PC-9 (cell line): ENCODE results near the gene ARMC6. TPM values are rescaled to one million over a fixed set of nuclear protein-coding genes. Genes with fewer than 3 reads are reported as not detected.
A peak's percentile ranks its signal among the peaks of the same experiment; 100 is the strongest.

Experiments used
- BruUV-seq: library from RNA; stranded (reverse); fragments of 400-500 nt; replicated peaks from 2 replicates; lab custom pipeline; 2021; lab: Mats Ljungman, UMichigan
- CTCF ChIA-PET: fragments of 300-600 bp; sonication (Branson Sonifier 250); formaldehyde crosslinking; loops from one replicate; lab custom pipeline; 2022; ENCODE audit warnings: antibody characterized with exemption; lab: Charles Lee
- POLR2A ChIA-PET: fragments of 300-600 bp; sonication (Branson Sonifier 250); formaldehyde crosslinking; loops from one replicate; lab custom pipeline; 2022; ENCODE audit warnings: antibody characterized with exemption; ENCODE audit not compliant: unreplicated experiment; lab: Charles Lee
- DNase-seq, 2 experiments: peaks; one replicate each; pipeline versions ENCODE4 v3.0.0 to v3.0.0-alpha.2; 2015 to 2022; ENCODE audit warnings: mixed read lengths in 1 of 2
- H2AFZ ChIP-seq: fragments of 200-600 bp; sonication (generic); 2 replicates; pipeline ENCODE4 v1.8.1; 2017; ENCODE audit warnings: antibody characterized with exemption
- H3F3A ChIP-seq: fragments of 200-600 bp; sonication (generic); 2 replicates; pipeline ENCODE4 v1.8.1; 2017; ENCODE audit warnings: antibody characterized with exemption, mild to moderate bottlenecking, low read depth; ENCODE audit not compliant: insufficient read depth
- H3K27ac ChIP-seq: fragments of 200-600 bp; sonication (generic); 2 replicates; pipeline ENCODE4 v1.6.1; 2016; ENCODE audit warnings: mixed run types
- H3K27me3 ChIP-seq: fragments of 200-600 bp; sonication (generic); 2 replicates; pipeline ENCODE4 v1.6.1; 2016; ENCODE audit warnings: low read depth, mixed run types; ENCODE audit not compliant: insufficient read depth
- H3K36me3 ChIP-seq: fragments of 200-600 bp; sonication (generic); 2 replicates; pipeline ENCODE4 v1.6.1; 2016; ENCODE audit warnings: low read depth, mixed run types
- H3K4me1 ChIP-seq: fragments of 200-600 bp; sonication (generic); replicated peaks from 2 replicates; pipeline ENCODE4 v1.6.1; 2016; ENCODE audit warnings: mixed run types; ENCODE audit not compliant: insufficient read depth
- H3K4me2 ChIP-seq: fragments of 200-600 bp; sonication (generic); 2 replicates; pipeline ENCODE4 v1.6.1; 2017; ENCODE audit warnings: mixed run types
- H3K4me3 ChIP-seq: fragments of 200-600 bp; sonication (generic); 2 replicates; pipeline ENCODE4 v1.6.1; 2016; ENCODE audit warnings: mixed run types
- H3K79me2 ChIP-seq: fragments of 200-600 bp; sonication (generic); 2 replicates; pipeline ENCODE4 v1.6.1; 2017; ENCODE audit warnings: low read depth, mixed run types
- H3K9me2 ChIP-seq: fragments of 200-600 bp; sonication (generic); 2 replicates; pipeline ENCODE4 v1.8.1; 2017; ENCODE audit warnings: mild to moderate bottlenecking; ENCODE audit not compliant: insufficient read depth
- H3K9me3 ChIP-seq: fragments of 200-600 bp; sonication (generic); 2 replicates; pipeline ENCODE4 v1.8.1; 2016; ENCODE audit warnings: low read depth; ENCODE audit not compliant: insufficient read depth
- H4K20me1 ChIP-seq: fragments of 200-600 bp; sonication (generic); 2 replicates; pipeline ENCODE4 v1.8.1; 2017; ENCODE audit not compliant: insufficient read depth
- EZH2 ChIP-seq: fragments of 200-600 bp; sonication (generic); IDR thresholded peaks from 2 replicates; pipeline ENCODE4 v1.8.0; 2017; ENCODE audit warnings: antibody characterized with exemption, low read depth
- intact Hi-C: fragments of 100-400 bp; cut with micrococcal nuclease; formaldehyde crosslinking; loops from one replicate; pipeline ENCODE4 v1.10.0; 2022; ENCODE audit not compliant: unreplicated experiment
- total RNA-seq: library from RNA; stranded (reverse); gene quantifications from 2 replicates; pipeline ENCODE4 v1.2.3, GENCODE V29; 2021
- TF ChIP-seq, protein P1 (sequence below): fragments of 200-600 bp; sonication (generic); conservative IDR thresholded peaks from 2 replicates; pipeline ENCODE4 v1.6.1; 2017; ENCODE audit warnings: mixed run types, antibody characterized with exemption, mild to moderate bottlenecking, moderate library complexity

ARMC6 gene
- total RNA-seq, 1 experiment from 2014 or later, result 28.8 TPM

DNA sequence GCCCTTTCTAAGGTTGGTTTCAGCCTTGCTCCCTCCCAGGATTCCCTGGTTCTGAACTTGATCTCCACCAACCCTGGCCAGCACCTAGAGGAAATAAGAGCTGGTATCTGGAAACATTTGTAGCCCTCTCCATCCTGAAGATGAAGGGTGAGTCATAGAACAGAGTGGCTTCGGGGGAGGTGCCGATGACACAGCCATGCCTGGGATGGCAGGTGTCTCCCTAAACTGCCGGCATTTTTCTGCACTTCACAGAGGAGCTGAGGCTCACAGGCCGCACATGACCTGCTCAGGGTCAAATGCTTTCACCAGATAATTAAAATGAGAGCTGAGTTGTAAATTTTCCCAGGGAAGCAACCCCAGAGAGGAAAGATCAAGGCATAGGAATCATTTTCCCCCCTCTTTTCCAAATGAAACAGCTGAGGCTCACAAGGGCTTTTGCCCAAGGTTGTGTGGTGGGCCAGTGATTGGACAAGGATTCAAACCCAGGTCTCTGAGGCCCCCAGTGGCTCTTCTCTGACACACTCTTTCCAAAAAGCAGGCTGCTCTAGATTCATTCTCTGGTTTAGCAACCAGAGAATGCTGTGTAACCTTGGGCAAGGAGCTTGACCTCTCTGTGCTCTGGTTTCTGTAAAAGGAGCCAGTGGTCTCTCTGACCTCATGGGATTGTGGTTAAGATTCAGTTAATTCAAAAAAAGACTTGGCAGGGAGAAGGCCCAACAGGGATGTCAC lies 29.2 kb downstream of the ARMC6 start:
- intact Hi-C loops, result loop anchor here (2.0 kb wide), 1 partner anchor 76 kb away; the partner anchor contains the start of gene TMEM161A
- H3K9me3 ChIP-seq, result no peaks in the 10 kb centered on the region
- CTCF ChIA-PET, result interaction anchor here (0.5 kb wide), 1 partner anchor 674 kb away, joined by 6 read pairs; no protein-coding TSS in a partner anchor
- H2AFZ ChIP-seq, result no peak overlapping the region
- H3K27ac ChIP-seq, result no peak overlapping the region
- no peaks in the 10 kb centered on the region for H3K79me2 ChIP-seq
- peak in 1 of 2 experiments; percentile 67 for DNase-seq
- BruUV-seq, result no TSS peak
- TF ChIP-seq, protein P1, sequence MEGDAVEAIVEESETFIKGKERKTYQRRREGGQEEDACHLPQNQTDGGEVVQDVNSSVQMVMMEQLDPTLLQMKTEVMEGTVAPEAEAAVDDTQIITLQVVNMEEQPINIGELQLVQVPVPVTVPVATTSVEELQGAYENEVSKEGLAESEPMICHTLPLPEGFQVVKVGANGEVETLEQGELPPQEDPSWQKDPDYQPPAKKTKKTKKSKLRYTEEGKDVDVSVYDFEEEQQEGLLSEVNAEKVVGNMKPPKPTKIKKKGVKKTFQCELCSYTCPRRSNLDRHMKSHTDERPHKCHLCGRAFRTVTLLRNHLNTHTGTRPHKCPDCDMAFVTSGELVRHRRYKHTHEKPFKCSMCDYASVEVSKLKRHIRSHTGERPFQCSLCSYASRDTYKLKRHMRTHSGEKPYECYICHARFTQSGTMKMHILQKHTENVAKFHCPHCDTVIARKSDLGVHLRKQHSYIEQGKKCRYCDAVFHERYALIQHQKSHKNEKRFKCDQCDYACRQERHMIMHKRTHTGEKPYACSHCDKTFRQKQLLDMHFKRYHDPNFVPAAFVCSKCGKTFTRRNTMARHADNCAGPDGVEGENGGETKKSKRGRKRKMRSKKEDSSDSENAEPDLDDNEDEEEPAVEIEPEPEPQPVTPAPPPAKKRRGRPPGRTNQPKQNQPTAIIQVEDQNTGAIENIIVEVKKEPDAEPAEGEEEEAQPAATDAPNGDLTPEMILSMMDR, result no peak
- no peak for TF ChIP-seq EZH2
- peak overlapping the region; percentile 53; the same call in 1 of the 2 replicates for H3K4me3 ChIP-seq
- H3K27me3 ChIP-seq, result no peaks in the 10 kb centered on the region
- peaks cover 34% of the 10 kb centered on the region for H3K4me1 ChIP-seq
- H3K9me2 ChIP-seq, result no peaks in the 10 kb centered on the region
- no peaks in the 10 kb centered on the region for H4K20me1 ChIP-seq
- no peaks in the 10 kb centered on the region for H3K36me3 ChIP-seq
- peak overlapping the region; percentile 81 for H3K4me2 ChIP-seq
- POLR2A ChIA-PET, result no interaction called here
- peaks cover 29% of the 10 kb centered on the region for H3F3A ChIP-seq

DNA sequence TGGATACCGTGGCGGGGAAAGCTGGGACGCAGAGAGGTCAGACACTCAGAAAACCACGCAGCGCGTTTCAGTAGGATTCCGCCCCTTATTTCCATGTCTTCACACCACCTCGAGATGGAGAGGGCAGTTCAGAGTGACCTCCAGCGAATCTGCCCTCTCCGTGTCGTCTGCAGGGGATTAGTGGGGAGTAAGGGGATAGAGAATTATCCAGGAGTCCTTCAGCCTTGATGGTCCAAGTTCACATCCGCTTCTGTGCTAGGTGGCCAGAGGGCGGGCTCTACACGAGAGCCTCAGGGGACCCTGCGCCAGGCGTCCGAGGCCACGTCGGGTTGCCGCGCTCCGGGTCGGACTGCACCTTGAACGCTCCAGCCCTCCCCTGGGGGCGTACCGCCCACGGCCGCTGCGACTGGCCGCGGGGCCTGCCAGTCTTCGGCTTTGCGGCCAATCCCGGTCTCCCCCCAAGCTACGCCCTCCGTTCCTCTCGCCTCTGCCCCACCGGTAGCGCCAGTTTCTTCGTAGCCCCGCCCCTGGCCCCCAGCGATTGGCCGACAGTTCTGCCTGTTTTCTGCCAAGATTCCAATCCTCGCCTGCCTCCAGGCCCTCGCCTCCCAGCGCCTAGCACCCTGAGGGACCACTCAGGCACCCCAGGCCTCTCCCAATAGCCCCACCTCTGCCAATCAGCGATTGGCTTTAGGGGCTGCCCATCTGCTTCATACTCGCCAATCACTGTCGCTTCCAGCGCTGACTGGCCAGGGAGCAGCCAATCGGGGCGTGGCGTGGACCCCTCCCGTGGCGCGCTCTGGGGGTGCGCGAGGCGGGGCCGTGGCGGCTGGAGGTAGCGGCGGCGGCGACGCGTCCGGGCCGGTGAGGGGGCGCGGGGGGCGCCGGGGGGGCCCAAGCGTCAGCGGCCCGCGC lies 30.0 kb downstream of the ARMC6 start, which contains the start of gene SLC25A42:
TSS of gene SLC25A42 (plus strand) at position 812 of the 915 bp plus-strand sequence. CDS start 32,131 bp downstream, outside the sequence.
- no peaks in the 10 kb centered on the region for H3K36me3 ChIP-seq
- peak; percentile 99 to 100 for DNase-seq
- peaks cover 29% of the 10 kb centered on the region for H3F3A ChIP-seq
- ChIA-PET CTCF (no interaction called here), POLR2A (no interaction called here)
- H2AFZ ChIP-seq, result peak within 1 kb of the TSS; percentile 75
- TF ChIP-seq, protein P1, result no peak
- TF ChIP-seq EZH2, result no peak
- H3K9me3 ChIP-seq, result no peaks in the 10 kb centered on the region
- H3K4me1 ChIP-seq, result peaks cover 34% of the 10 kb centered on the region
- H3K27ac ChIP-seq, result no peak within 1 kb of the TSS
- peak within 1 kb of the TSS; percentile 56 for H3K4me3 ChIP-seq
- no TSS peak for BruUV-seq
- intact Hi-C loops, result loop anchor here (2.0 kb wide), 1 partner anchor 75 kb away; the partner anchor contains the start of gene TMEM161A
- H4K20me1 ChIP-seq, result no peaks in the 10 kb centered on the region
- H3K79me2 ChIP-seq, result no peaks in the 10 kb centered on the region
- no peaks in the 10 kb centered on the region for H3K9me2 ChIP-seq
- H3K27me3 ChIP-seq, result no peaks in the 10 kb centered on the region
- H3K4me2 ChIP-seq, result peak within 1 kb of the TSS; percentile 82

DNA sequence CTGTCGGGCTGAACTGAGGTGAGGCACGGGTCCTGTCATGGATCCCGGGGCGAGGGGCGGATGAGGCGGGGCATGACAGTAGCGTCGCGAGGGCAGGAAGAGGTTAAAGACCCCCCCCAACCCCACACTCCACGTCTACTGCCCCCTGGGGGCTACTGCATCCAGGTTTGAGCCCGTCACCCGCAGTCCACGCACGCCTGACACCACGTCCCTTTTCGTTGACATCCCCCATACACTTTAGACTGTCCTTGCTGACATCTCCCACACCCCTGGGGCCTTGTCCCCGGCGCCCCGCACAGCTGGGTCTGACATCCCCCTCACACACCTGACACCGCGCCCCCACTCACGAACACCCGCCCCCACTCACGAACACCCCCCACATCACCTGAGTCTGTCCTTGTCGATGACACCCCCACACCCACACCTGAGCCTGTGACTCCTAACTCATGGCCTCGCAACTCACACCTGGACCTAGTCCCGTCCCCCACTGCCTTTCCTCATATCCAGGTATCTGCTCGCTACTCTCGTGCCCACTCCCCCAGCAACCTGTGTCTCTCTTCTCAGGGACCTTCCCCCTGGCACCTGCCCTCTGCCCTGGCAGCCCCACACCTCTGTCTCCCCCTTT lies 30.8 kb downstream of the ARMC6 start:
- H3K27ac ChIP-seq, result no peak overlapping the region
- POLR2A ChIA-PET, result interaction anchor here (0.7 kb wide), 1 partner anchor 44 kb away, joined by 17 read pairs; no protein-coding TSS in a partner anchor

More for the DNA sequence above, 30.8 kb downstream of the ARMC6 start:
- H3F3A ChIP-seq, result peaks cover 29% of the 10 kb centered on the region
- peak overlapping the region; percentile 82 for H3K4me2 ChIP-seq
- no peaks in the 10 kb centered on the region for H3K27me3 ChIP-seq
- no peaks in the 10 kb centered on the region for H3K36me3 ChIP-seq
- peak overlapping the region; percentile 75 for H2AFZ ChIP-seq
- BruUV-seq, result no TSS peak
- H3K79me2 ChIP-seq, result no peaks in the 10 kb centered on the region
- H3K4me1 ChIP-seq, result peaks cover 34% of the 10 kb centered on the region
- no peak for TF ChIP-seq EZH2
- TF ChIP-seq, protein P1, result 0 out of 2 replicates have a peak, but pooled peaks have one; percentile 17
- intact Hi-C loops, result no loop called here
- CTCF ChIA-PET, result no interaction called here
- no peaks in the 10 kb centered on the region for H3K9me3 ChIP-seq
- DNase-seq, result no peak
- no peaks in the 10 kb centered on the region for H4K20me1 ChIP-seq
- H3K9me2 ChIP-seq, result no peaks in the 10 kb centered on the region
- H3K4me3 ChIP-seq, result peak overlapping the region; percentile 56
